ENCODE data around the gene FUT8. TPM values are rescaled to one million over a fixed set of nuclear protein-coding genes. Genes with fewer than 3 reads are reported as not detected.
A peak's percentile ranks its signal among the peaks of the same experiment; 100 is the strongest.
"Not testable (repeated sequence)": the region's sequence is repeated elsewhere in the genome, so short reads cannot be mapped to it uniquely, and the experiment has no call there.

FUT8 gene
- total RNA-seq, 1 donor from 2014 or later = 10.1 TPM

GRCh38 chr14:65419593-65420252 lies 7.2 kb downstream of the FUT8 start:
- ATAC-seq = no peak

- no peak for ATAC-seq
These were observed 8.9 kb downstream of the FUT8 start for GRCh38 chr14:65421201-65421981.

GRCh38 chr14:65422088-65422834 lies 9.7 kb downstream of the FUT8 start:
- ATAC-seq = no peak

GRCh38 chr14:65423982-65424381 lies 11.5 kb downstream of the FUT8 start:
- no peak for ATAC-seq

GRCh38 chr14:65424531-65424930 lies 12.0 kb downstream of the FUT8 start:
- ATAC-seq = no peak

- ATAC-seq = no peak
These were observed 13.4 kb downstream of the FUT8 start for GRCh38 chr14:65425885-65426284.

- not testable (repeated sequence) for ATAC-seq
These were observed 14.4 kb downstream of the FUT8 start for GRCh38 chr14:65426902-65427301.

GRCh38 chr14:65428691-65429090 lies 16.2 kb downstream of the FUT8 start:
- ATAC-seq = no peak

- ATAC-seq = no peak
These were observed 17.2 kb downstream of the FUT8 start for GRCh38 chr14:65429757-65430156.

GRCh38 chr14:65431245-65431644 lies 18.7 kb downstream of the FUT8 start:
- ATAC-seq = no peak

- ATAC-seq = no peak
These were observed 19.4 kb downstream of the FUT8 start for GRCh38 chr14:65431951-65432350.

- no peak for ATAC-seq
These were observed 19.9 kb downstream of the FUT8 start for GRCh38 chr14:65432361-65432948.

GRCh38 chr14:65433157-65433556 lies 20.6 kb downstream of the FUT8 start:
- ATAC-seq = no peak

GRCh38 chr14:65433646-65434045 lies 21.1 kb downstream of the FUT8 start:
- ATAC-seq = no peak

GRCh38 chr14:65434216-65434850 lies 21.8 kb downstream of the FUT8 start:
- ATAC-seq = no peak

- ATAC-seq = no peak
These were observed 25.9 kb downstream of the FUT8 start for GRCh38 chr14:65438266-65438933.

GRCh38 chr14:65439117-65439516 lies 26.6 kb downstream of the FUT8 start:
- no peak for ATAC-seq

GRCh38 chr14:65440230-65440629 lies 27.7 kb downstream of the FUT8 start:
- no peak for ATAC-seq

- ATAC-seq = peak; percentile 13
These were observed 31.7 kb downstream of the FUT8 start for GRCh38 chr14:65444230-65444629.

GRCh38 chr14:65446159-65446558 lies 33.6 kb downstream of the FUT8 start:
- peak; percentile 25 for ATAC-seq

- ATAC-seq = no peak
These were observed 37.1 kb downstream of the FUT8 start for GRCh38 chr14:65449647-65450046.
